ACC112 (cell line): Measurements from ENCODE around the gene SH3PXD2A.

Source experiments
- H2AFZ ChIP-seq: fragments of 200-600 bp; sonication (generic); one replicate; pipeline ENCODE4 v1.6.0; 2017; ENCODE audit warnings: antibody characterized with exemption, low read length; ENCODE audit not compliant: unreplicated experiment
- H3K27ac ChIP-seq: fragments of 200-600 bp; sonication (generic); 2 replicates; pipeline ENCODE4 v1.5.1; 2014; ENCODE audit warnings: low read depth, mild to moderate bottlenecking, antibody characterized with exemption, low read length, moderate library complexity
- H3K27me3 ChIP-seq: fragments of 200-600 bp; sonication (generic); 2 replicates; pipeline ENCODE4 v1.6.1; 2014; ENCODE audit warnings: mild to moderate bottlenecking, antibody characterized with exemption, low read length, moderate library complexity, mixed read lengths; ENCODE audit not compliant: insufficient read depth
- H3K36me3 ChIP-seq: fragments of 200-600 bp; sonication (generic); 2 replicates; pipeline ENCODE4 v1.6.1; 2016; ENCODE audit warnings: mild to moderate bottlenecking, antibody characterized with exemption, low read length, moderate library complexity, mixed read lengths; ENCODE audit not compliant: insufficient read depth
- H3K4me1 ChIP-seq: fragments of 200-600 bp; sonication (generic); one replicate; pipeline ENCODE4 v1.6.1; 2016; ENCODE audit warnings: low read length, mixed read lengths; ENCODE audit not compliant: insufficient read depth, unreplicated experiment, control insufficient read depth
- H3K4me3 ChIP-seq: fragments of 200-600 bp; sonication (generic); 2 replicates; pipeline ENCODE4 v1.5.1; 2014; ENCODE audit warnings: mild to moderate bottlenecking, low read depth, low read length
- H3K79me2 ChIP-seq: fragments of 200-600 bp; sonication (generic); one replicate; pipeline ENCODE4 v1.6.0; 2016; ENCODE audit warnings: low read length; ENCODE audit not compliant: control insufficient read depth, unreplicated experiment, insufficient read depth

The SH3PXD2A gene

DNA sequence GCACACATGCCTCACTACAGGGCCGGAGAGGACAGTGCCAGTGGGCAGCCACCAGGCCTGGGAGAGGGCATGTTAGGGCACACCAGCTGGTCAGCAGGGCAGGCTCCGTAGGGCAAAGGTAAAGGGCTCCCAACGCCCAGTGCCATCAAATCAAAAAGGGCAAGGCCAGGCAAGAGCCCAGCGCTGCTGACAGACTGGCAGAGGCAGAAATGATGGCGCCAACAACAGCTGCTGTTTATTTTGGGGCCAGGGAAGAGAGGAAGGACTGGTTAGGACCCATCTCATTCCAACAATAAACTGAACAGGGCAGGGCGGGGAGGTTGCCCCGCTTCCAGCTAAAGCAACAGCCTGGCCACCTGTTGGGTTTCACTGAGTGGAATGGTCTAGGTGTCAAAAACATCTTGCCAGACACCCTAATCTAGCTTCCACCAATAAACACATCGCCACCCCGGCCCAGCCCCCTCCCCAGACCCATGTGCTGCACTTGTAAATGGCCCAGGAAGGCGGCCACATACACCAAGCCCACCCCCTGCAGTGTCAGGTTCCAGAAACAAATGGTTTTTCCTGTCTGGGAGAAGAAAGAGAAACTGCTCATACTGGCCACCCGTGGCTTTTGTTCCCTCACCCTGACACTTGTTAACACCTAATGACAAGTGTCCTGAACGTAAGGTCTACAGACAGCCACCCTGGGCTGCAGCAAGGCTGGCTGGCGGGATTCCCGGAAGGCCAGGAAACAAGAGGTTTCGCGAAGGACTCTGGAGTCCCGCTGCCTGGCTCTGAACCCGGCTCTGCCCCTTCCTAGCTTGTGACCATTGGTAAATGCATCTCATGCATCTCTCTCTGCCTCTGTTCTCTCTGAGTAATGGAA lies 15.3 kb downstream of the SH3PXD2A start:
- Histone ChIP-seq H2AFZ (no peak overlapping the region), H3K79me2 (no peaks in the 10 kb centered on the region), H3K27ac (no peak overlapping the region), H3K27me3 (no peaks in the 10 kb centered on the region), H3K4me1 (no peaks in the 10 kb centered on the region), H3K4me3 (no peak overlapping the region), H3K36me3 (no peaks in the 10 kb centered on the region)

DNA sequence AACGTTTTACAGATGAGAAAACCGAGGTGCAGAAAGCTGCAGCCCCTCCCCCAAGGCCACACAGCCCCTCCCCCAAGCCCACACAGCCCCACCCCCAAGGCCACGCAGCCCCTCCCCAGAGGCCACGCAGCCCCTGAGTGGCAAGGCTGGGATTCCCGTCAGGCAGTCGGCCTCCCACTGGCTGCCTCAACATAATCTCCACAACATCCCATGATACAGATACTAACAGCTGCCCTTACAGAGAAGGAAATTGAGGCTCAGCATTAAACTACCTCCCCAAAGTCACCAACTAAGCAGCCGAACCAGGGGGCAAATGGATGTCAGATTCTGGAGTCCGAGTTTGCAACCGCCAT lies 15.9 kb downstream of the SH3PXD2A start:
- Histone ChIP-seq H3K27ac (no peak overlapping the region), H3K4me1 (no peaks in the 10 kb centered on the region), H3K79me2 (no peaks in the 10 kb centered on the region)

DNA sequence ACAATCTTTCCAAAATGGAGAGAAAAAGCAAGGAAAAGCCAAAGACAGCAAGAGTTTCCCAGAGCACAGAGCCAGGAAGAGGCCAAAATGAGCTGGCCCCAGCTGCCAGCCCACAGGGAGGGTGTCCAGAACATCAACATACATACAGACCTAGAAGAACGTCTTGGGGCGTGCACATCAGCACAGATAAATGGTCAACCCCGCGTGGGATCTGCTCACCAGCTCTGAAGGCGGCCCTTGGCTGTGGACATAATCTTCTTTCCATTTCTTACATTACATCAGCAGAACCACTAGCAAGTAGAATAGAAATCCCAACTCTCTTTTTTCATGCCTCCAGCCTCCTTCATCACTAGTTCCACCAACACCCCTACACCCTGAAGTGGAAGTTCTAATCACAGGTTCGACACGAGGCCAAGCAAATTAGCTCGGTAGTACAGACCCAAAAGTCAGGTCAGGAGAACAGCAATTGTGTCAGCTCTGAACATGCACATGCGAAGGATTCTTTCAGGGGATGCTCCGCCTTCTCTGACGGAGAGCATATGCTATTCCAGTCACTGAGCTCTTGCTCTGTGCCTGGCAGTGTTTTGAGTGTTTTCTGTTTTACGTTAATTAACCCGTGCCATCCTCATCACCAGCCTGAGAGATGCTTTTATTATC lies 16.4 kb downstream of the SH3PXD2A start:
- Histone ChIP-seq H3K27me3 (no peaks in the 10 kb centered on the region), H3K27ac (no peak overlapping the region), H3K79me2 (no peaks in the 10 kb centered on the region), H3K4me1 (peaks cover 3% of the 10 kb centered on the region), H3K36me3 (no peaks in the 10 kb centered on the region), H3K4me3 (no peak overlapping the region), H2AFZ (no peak overlapping the region)

More for the DNA sequence above, 15.9 kb downstream of the SH3PXD2A start:
- H3K36me3 ChIP-seq, result no peaks in the 10 kb centered on the region
- H3K4me3 ChIP-seq, result no peak overlapping the region
- no peak overlapping the region for H2AFZ ChIP-seq
- no peaks in the 10 kb centered on the region for H3K27me3 ChIP-seq

DNA sequence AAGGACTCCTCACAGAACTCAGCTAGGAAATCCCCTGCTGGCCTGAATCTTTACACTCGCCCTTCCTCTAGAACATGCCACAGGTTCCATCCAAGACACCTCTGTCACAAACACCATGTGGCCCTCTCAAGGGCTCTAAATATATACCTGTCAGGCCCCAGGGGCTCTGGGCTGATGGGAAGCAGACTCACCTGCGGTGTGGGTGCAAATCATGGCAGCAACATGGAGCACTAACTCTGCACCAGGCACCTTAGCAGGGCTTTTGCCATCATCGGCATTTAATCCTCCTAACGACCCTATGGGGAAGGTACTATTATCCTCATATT lies 17.3 kb downstream of the SH3PXD2A start:
- H3K4me3 ChIP-seq, result no peak overlapping the region
- no peak overlapping the region for H3K27ac ChIP-seq
- H2AFZ ChIP-seq, result no peak overlapping the region
- H3K4me1 ChIP-seq, result peaks cover 9% of the 10 kb centered on the region
- H3K36me3 ChIP-seq, result no peaks in the 10 kb centered on the region
- H3K27me3 ChIP-seq, result no peaks in the 10 kb centered on the region
- no peaks in the 10 kb centered on the region for H3K79me2 ChIP-seq

DNA sequence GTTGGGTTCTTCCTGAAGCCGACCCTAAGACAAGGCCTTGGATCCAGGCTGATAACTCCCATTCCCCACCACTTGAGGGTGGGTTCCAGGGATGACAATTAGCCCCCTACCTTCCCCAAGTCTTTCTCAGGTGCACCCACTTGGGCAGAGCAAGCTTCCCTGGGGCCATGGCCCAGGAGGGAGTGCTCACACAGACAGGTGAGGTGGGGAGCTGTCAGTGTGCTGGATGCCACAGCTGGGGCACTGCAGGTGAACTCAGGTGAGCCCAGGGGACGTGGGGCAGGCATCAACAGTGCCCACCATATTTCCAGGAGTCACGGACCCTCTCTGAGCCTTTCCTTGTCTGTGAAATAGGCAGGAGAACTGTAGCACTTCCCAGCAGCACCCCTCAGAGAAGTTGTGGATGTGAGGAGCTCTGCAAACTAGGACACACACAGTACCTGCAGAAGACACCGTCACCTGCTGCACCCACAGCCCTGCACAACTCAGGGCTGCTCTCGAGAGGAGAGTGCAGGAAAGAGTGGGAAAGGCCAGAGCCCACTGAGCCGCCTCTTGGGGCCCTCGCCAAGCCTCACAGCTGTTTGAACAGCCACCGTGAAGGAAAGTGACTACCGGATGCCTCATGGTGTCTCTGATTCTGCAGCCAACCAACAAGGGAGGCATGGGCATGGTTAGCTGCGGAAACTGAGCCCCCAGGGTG lies 17.9 kb downstream of the SH3PXD2A start:
- H3K27me3 ChIP-seq, result no peaks in the 10 kb centered on the region
- H3K4me3 ChIP-seq, result no peak overlapping the region
- no peaks in the 10 kb centered on the region for H3K79me2 ChIP-seq
- no peaks in the 10 kb centered on the region for H3K36me3 ChIP-seq
- H3K4me1 ChIP-seq, result peaks cover 9% of the 10 kb centered on the region
- H3K27ac ChIP-seq, result no peak overlapping the region
- no peak overlapping the region for H2AFZ ChIP-seq

DNA sequence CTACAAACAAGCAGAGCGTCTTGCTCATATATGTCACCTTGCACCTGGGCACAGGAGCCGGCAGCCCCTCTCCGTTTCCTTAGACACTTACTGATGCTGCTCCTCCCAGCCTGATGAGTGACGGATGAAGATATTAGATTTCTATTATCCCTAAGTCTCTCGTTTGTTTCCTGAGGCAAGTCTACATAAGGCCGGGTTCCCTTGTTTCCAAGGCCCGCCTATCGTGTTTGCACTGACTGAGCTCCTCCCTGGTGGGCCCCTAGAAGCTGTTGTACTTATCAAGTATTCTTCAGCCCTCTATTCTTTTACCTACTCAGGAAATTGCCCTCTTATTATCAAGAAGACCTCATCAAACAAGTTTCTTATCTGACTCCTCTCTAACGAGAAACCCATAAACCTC lies 18.5 kb downstream of the SH3PXD2A start:
- Histone ChIP-seq H3K36me3 (no peaks in the 10 kb centered on the region), H3K27ac (no peak overlapping the region), H3K79me2 (no peaks in the 10 kb centered on the region), H3K27me3 (no peaks in the 10 kb centered on the region), H3K4me1 (peaks cover 9% of the 10 kb centered on the region), H3K4me3 (no peak overlapping the region), H2AFZ (no peak overlapping the region)

DNA sequence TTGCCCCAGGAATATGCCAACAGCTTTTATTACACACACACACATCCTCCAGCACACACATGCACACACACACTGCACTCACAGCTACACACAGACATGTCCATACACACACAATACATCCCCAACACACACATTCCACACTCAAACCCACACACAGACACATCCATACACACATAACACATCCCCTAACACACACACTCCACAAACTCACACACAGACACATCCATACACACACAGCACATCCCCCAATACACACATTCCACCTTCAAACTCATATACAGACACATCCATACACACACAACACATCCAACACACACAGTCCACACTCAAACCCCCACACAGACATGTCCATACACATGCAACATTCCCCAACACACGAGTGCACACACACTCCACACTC lies 19.1 kb downstream of the SH3PXD2A start:
- H3K4me3 ChIP-seq, result no peak overlapping the region
- no peaks in the 10 kb centered on the region for H3K36me3 ChIP-seq
- H3K79me2 ChIP-seq, result no peaks in the 10 kb centered on the region
- H2AFZ ChIP-seq, result no peak overlapping the region
- H3K4me1 ChIP-seq, result peaks cover 9% of the 10 kb centered on the region
- no peak overlapping the region for H3K27ac ChIP-seq
- H3K27me3 ChIP-seq, result no peaks in the 10 kb centered on the region

DNA sequence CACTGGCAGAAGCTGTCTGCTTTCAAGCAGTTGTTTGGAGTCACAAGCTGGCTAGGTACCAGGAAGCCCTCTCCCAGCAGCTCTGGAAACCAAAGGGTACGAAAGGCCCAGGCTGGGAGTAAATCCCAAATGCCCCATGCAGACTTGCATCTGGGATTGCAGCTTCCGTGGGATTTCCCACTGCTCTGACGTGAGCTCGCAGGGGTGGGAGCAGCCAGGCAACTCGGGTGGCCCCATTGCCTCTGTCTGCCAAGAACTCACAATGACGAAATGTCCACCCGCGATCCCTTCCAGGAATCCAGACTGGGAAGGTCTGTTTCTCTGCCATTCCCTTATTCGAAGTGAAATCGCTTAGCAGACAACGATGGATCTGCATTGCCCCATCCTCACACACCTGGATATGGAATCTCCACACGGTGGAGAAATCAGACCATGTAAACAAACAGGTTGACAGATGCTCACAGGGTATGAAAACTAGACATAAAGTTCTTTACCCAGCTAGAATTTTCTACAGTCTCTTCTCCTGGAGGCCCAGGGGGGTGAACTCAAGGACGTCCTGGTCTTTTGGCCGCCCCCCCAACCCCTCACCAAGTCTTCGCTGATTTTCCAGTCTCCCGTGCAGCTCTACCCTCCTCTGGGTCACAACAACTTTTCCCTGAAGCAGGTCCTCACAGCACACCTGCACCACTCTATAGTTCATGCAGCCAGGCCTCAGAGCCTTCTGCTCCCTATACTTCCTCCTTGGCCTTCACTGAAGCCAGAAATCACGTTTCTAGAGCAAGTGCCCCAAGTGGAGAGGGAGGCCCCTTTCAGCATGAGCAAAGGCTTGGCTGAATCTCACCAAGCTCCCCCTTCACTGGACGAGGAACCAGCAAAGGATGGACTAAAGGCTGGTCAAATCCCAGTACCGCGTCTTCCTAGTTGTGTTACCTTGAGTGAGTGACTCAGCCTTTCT lies 20.0 kb downstream of the SH3PXD2A start:
- H3K27me3 ChIP-seq, result no peaks in the 10 kb centered on the region
- H3K27ac ChIP-seq, result no peak overlapping the region
- H2AFZ ChIP-seq, result no peak overlapping the region
- no peak overlapping the region for H3K4me3 ChIP-seq
- peaks cover 9% of the 10 kb centered on the region for H3K4me1 ChIP-seq
- H3K79me2 ChIP-seq, result no peaks in the 10 kb centered on the region
- H3K36me3 ChIP-seq, result no peaks in the 10 kb centered on the region

DNA sequence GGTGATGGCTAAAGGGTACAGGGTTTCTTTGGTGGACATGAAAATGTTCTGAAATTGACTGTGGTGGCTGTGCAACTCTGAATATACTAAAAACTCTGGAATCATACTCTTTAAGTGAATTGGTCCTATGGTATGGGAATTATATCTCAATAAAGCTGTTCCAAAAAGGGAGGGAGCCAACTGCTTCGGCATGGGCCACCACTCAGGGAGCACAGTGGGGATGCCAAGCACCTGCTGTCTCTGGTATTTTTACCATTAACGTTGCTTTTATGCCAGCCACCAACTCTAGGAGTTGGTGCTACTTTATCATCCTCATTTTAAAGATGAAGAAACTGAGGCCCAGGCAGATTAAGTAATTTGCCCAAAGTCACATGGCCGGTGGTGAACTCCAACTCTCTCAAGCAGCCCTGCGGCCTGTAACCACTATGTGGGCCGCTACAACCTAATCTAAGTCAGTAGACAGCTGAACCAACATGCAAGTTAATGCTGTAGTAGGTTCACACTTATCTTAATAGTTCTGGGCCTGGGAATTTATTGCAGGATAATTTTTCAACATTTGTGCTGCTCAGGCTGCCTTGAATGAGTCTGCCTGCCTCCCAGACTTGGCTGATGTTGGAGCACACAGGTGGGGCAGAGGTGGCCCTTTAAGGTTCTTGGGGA lies 20.8 kb downstream of the SH3PXD2A start:
- Histone ChIP-seq H3K4me3 (no peak overlapping the region), H3K27me3 (no peaks in the 10 kb centered on the region), H3K27ac (no peak overlapping the region), H2AFZ (no peak overlapping the region), H3K36me3 (no peaks in the 10 kb centered on the region), H3K79me2 (no peaks in the 10 kb centered on the region), H3K4me1 (peaks cover 9% of the 10 kb centered on the region)
